Activated T-helper 1 cell treated with anti-CD3 and anti-CD28 coated beads, Interleukin-12 subunit alpha, Interleukin-12 subunit beta, Interleukin-2, Interleukin-4 antibody, amounts not matched to agents 30 ng/mL and 10 ng/mL and 1 ng/mL, durations not matched to agents 14 hours and 24 hours and 36 hours (primary cell): Measurements from ENCODE around the gene SEMA5A. TPM values are rescaled to one million over a fixed set of nuclear protein-coding genes. Genes with fewer than 3 reads are reported as not detected.

ENCODE experiments used
- DNase-seq: peaks from one replicate; pipeline ENCODE4 v3.0.0; 2021; ENCODE audit warnings: low spot score
- H3K27ac Mint-ChIP-seq: one replicate; pipeline ENCODE4 v1.8.0; 2021; ENCODE audit warnings: mild to moderate bottlenecking, mixed read lengths
- H3K27me3 Mint-ChIP-seq: one replicate; pipeline ENCODE4 v1.8.0; 2022; ENCODE audit warnings: mild to moderate bottlenecking, moderate library complexity, mixed read lengths; ENCODE audit not compliant: insufficient read depth
- H3K36me3 Mint-ChIP-seq: one replicate; pipeline ENCODE4 v1.8.0; 2021; ENCODE audit warnings: low read depth, mixed read lengths
- H3K4me1 Mint-ChIP-seq: one replicate; pipeline ENCODE4 v1.8.0; 2021; ENCODE audit warnings: low read depth, mixed read lengths
- H3K4me3 Mint-ChIP-seq: one replicate; pipeline ENCODE4 v1.8.0; 2021; ENCODE audit warnings: mild to moderate bottlenecking, moderate library complexity, mixed read lengths
- H3K9me3 Mint-ChIP-seq: one replicate; pipeline ENCODE4 v1.8.0; 2021; ENCODE audit warnings: mixed read lengths
- intact Hi-C: fragments of 100-400 bp; cut with micrococcal nuclease; formaldehyde crosslinking; loops from one replicate; pipeline ENCODE4 v1.15.1; 2024
- total RNA-seq: library from RNA; stranded (reverse); gene quantifications from 2 replicates; pipeline ENCODE4 v1.2.3, GENCODE V29; 2022

SEMA5A gene
- total RNA-seq, 1 donor from 2014 or later = not detected

- intact Hi-C loops = no loop called here
- Mint-ChIP-seq H3K36me3 (no peaks in the 10 kb centered on the region), H3K4me1 (no peaks in the 10 kb centered on the region), H3K27me3 (no peaks in the 10 kb centered on the region), H3K27ac (no peak overlapping the region), H3K4me3 (no peak overlapping the region), H3K9me3 (no peaks in the 10 kb centered on the region)
- DNase-seq = no peak
These were observed 114.2 kb downstream of the SEMA5A start for GRCh38 chr5:9431496-9432258.

- intact Hi-C loops = no loop called here
- H3K4me3 Mint-ChIP-seq = no peak overlapping the region
- H3K27me3 Mint-ChIP-seq = no peaks in the 10 kb centered on the region
- H3K27ac Mint-ChIP-seq = no peak overlapping the region
- H3K9me3 Mint-ChIP-seq = no peaks in the 10 kb centered on the region
- no peaks in the 10 kb centered on the region for H3K36me3 Mint-ChIP-seq
- no peaks in the 10 kb centered on the region for H3K4me1 Mint-ChIP-seq
- no peak for DNase-seq
These were observed 114.8 kb downstream of the SEMA5A start for GRCh38 chr5:9431151-9431495.

- intact Hi-C loops = no loop called here
- DNase-seq = no peak
- H3K9me3 Mint-ChIP-seq = no peaks in the 10 kb centered on the region
- no peak overlapping the region for H3K27ac Mint-ChIP-seq
- no peaks in the 10 kb centered on the region for H3K4me1 Mint-ChIP-seq
- no peaks in the 10 kb centered on the region for H3K27me3 Mint-ChIP-seq
- H3K4me3 Mint-ChIP-seq = no peak overlapping the region
- no peaks in the 10 kb centered on the region for H3K36me3 Mint-ChIP-seq
These were observed 115.6 kb downstream of the SEMA5A start for GRCh38 chr5:9430306-9430705.

- intact Hi-C loops = no loop called here
- Mint-ChIP-seq H3K27ac (no peak overlapping the region), H3K4me3 (no peak overlapping the region), H3K9me3 (no peaks in the 10 kb centered on the region), H3K36me3 (no peaks in the 10 kb centered on the region), H3K4me1 (no peaks in the 10 kb centered on the region), H3K27me3 (no peaks in the 10 kb centered on the region)
- DNase-seq = no peak
These were observed 116.1 kb downstream of the SEMA5A start for GRCh38 chr5:9429691-9430215.

GRCh38 chr5:9428272-9428671 is 117.6 kb downstream of the SEMA5A start:
- no peaks in the 10 kb centered on the region for H3K9me3 Mint-ChIP-seq
- no peaks in the 10 kb centered on the region for H3K27me3 Mint-ChIP-seq
- H3K36me3 Mint-ChIP-seq = no peaks in the 10 kb centered on the region
- H3K4me3 Mint-ChIP-seq = no peak overlapping the region
- H3K27ac Mint-ChIP-seq = no peak overlapping the region
- intact Hi-C loops = no loop called here
- no peak for DNase-seq
- H3K4me1 Mint-ChIP-seq = no peaks in the 10 kb centered on the region

DNA sequence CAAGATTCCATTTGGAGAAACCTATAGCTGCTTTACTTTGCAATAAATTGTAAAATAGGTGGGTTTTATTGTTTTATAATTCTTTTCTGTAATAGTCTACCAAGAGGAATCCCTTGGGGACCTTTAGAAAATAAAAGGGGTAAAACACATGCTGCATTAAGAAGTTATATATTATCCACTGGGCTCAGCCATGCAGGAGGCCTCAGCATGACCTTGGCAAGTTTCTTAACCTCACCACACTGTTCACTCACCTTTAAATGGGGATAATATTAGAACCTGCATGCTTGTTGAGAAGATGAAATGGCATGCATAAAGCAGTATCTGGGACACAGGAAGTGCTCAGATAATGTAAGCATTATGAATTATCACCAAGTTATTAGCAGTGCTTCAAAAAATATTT is 120.2 kb downstream of the SEMA5A start:
- Mint-ChIP-seq H3K36me3 (no peaks in the 10 kb centered on the region), H3K27ac (no peak overlapping the region), H3K27me3 (no peaks in the 10 kb centered on the region), H3K9me3 (no peaks in the 10 kb centered on the region), H3K4me3 (no peak overlapping the region), H3K4me1 (no peaks in the 10 kb centered on the region)
- intact Hi-C loops = no loop called here
- DNase-seq = no peak

GRCh38 chr5:9423571-9423970 is 122.3 kb downstream of the SEMA5A start:
- no peak for DNase-seq
- intact Hi-C loops = no loop called here
- Mint-ChIP-seq H3K36me3 (no peaks in the 10 kb centered on the region), H3K27me3 (no peaks in the 10 kb centered on the region), H3K4me1 (no peaks in the 10 kb centered on the region), H3K27ac (no peak overlapping the region), H3K9me3 (peaks cover 10% of the 10 kb centered on the region), H3K4me3 (no peak overlapping the region)

GRCh38 chr5:9421884-9422283 is 124.0 kb downstream of the SEMA5A start:
- Mint-ChIP-seq H3K9me3 (peaks cover 10% of the 10 kb centered on the region), H3K27ac (no peak overlapping the region), H3K4me3 (no peak overlapping the region), H3K36me3 (no peaks in the 10 kb centered on the region), H3K4me1 (no peaks in the 10 kb centered on the region), H3K27me3 (no peaks in the 10 kb centered on the region)
- no peak for DNase-seq
- intact Hi-C loops = no loop called here

DNA sequence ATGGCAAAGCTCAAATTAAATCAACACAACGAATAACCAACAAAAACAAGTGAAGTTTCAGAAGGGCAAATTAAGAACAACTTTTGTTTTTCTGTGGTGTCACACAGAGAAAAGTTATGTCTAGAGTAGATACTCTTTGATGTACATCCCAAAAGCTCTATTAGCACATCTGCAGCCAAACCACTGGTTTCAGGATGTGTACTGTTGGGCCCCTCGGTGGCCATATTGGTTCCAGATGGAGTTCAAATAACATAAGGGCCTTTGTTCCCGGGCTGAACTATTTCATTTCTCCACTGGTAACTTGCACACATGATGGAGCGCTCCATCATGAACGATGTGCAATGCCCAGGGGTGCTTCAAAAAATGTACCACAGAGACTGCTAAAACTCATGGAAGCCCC is 126.1 kb downstream of the SEMA5A start:
- no peak overlapping the region for H3K27ac Mint-ChIP-seq
- peaks cover 10% of the 10 kb centered on the region for H3K9me3 Mint-ChIP-seq
- intact Hi-C loops = no loop called here
- H3K4me3 Mint-ChIP-seq = no peak overlapping the region
- H3K27me3 Mint-ChIP-seq = no peaks in the 10 kb centered on the region
- DNase-seq = no peak
- no peaks in the 10 kb centered on the region for H3K4me1 Mint-ChIP-seq
- no peaks in the 10 kb centered on the region for H3K36me3 Mint-ChIP-seq

GRCh38 chr5:9415566-9415965 is 130.3 kb downstream of the SEMA5A start:
- intact Hi-C loops = no loop called here
- Mint-ChIP-seq H3K4me1 (no peaks in the 10 kb centered on the region), H3K27ac (no peak overlapping the region), H3K4me3 (no peak overlapping the region), H3K36me3 (no peaks in the 10 kb centered on the region), H3K9me3 (peaks cover 10% of the 10 kb centered on the region), H3K27me3 (no peaks in the 10 kb centered on the region)
- DNase-seq = no peak

DNA sequence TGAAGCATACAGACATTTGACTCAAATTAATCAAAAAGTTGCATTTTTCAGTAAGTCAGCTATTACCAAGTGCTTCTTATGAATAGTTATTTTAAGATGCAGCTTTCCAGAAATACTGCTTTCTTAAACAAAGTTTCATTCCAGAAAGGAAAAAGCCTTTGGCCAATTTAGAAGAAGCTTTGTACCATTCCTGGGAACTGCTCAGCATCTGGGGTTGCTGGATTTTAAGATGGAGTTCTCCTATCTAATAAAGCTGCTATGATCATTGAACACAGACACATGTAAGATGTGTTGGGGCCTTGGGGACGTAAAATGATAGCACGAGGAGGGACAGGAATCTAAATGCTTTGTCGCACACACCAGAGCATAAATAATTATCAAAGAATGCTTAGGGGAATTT is 130.8 kb downstream of the SEMA5A start:
- Mint-ChIP-seq H3K9me3 (peaks cover 10% of the 10 kb centered on the region), H3K36me3 (no peaks in the 10 kb centered on the region), H3K27ac (no peak overlapping the region), H3K4me1 (no peaks in the 10 kb centered on the region), H3K27me3 (no peaks in the 10 kb centered on the region), H3K4me3 (no peak overlapping the region)
- intact Hi-C loops = no loop called here
- no peak for DNase-seq

DNA sequence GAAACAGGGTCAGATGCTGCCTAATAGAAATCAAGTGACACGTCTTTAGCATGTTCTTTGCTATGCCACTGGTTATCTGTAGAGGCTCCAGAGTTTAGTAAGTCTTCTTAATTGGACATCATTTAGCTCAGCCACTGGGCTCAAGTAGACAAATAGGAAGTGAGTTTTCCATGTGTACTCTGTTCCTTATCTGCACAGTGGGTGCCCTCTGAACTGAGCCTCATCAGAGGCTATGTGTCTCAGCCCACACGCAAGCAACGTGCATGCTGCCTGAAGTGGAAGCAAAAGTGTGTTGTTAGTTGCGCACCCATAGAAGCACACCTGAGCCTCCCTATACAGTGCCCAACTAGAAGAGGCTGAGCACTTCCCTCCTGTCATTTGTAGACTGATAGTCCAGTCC is 134.7 kb downstream of the SEMA5A start:
- H3K4me1 Mint-ChIP-seq = no peaks in the 10 kb centered on the region
- DNase-seq = no peak
- H3K9me3 Mint-ChIP-seq = no peaks in the 10 kb centered on the region
- no peak overlapping the region for H3K27ac Mint-ChIP-seq
- intact Hi-C loops = no loop called here
- H3K4me3 Mint-ChIP-seq = no peak overlapping the region
- H3K27me3 Mint-ChIP-seq = no peaks in the 10 kb centered on the region
- H3K36me3 Mint-ChIP-seq = no peaks in the 10 kb centered on the region

- DNase-seq = no peak
- Mint-ChIP-seq H3K27me3 (no peaks in the 10 kb centered on the region), H3K36me3 (no peaks in the 10 kb centered on the region), H3K4me3 (no peak overlapping the region), H3K27ac (no peak overlapping the region), H3K9me3 (peaks cover 4% of the 10 kb centered on the region), H3K4me1 (no peaks in the 10 kb centered on the region)
- intact Hi-C loops = no loop called here
These were observed 136.4 kb downstream of the SEMA5A start for GRCh38 chr5:9409413-9409960.

GRCh38 chr5:9408964-9409363 is 136.9 kb downstream of the SEMA5A start:
- Mint-ChIP-seq H3K27me3 (no peaks in the 10 kb centered on the region), H3K4me3 (no peak overlapping the region), H3K9me3 (peaks cover 4% of the 10 kb centered on the region), H3K4me1 (no peaks in the 10 kb centered on the region), H3K36me3 (no peaks in the 10 kb centered on the region), H3K27ac (no peak overlapping the region)
- intact Hi-C loops = no loop called here
- no peak for DNase-seq
